ENCODE data around the gene APLN. TPM values are rescaled to one million over a fixed set of nuclear protein-coding genes. Genes with fewer than 3 reads are reported as not detected.

APLN gene
- polyA plus RNA-seq, 1 donor (not counting 4 experiments of a cell fraction or from before 2014, with no cell fraction given) = 1.8 TPM

- Histone ChIP-seq H3K27ac (ENCODE audit: control insufficient read depth, insufficient read depth, low read length) (peak overlapping the region; percentile 26), H3K36me3 (ENCODE audit: control insufficient read depth in 2 of 2, extremely low read depth in 1 of 2, insufficient read depth in 2 of 2, low read length in 2 of 2) (no peaks in the 10 kb centered on the region), H3K4me2 (ENCODE audit: control insufficient read depth, extremely low read depth, insufficient read depth, low read depth, low read length) (peak overlapping the region; percentile 16), H4K20me1 (ENCODE audit: control insufficient read depth, extremely low read depth, insufficient read depth, low read length) (no peaks in the 10 kb centered on the region), H3K9me3 (ENCODE audit: control insufficient read depth, low read depth, low read length) (no peaks in the 10 kb centered on the region), H3K4me1 (ENCODE audit: control insufficient read depth, extremely low read depth, insufficient read depth, low read length) (peaks cover 17% of the 10 kb centered on the region), H2AFZ (ENCODE audit: control insufficient read depth, low read length) (no peak overlapping the region), H3K27me3 (ENCODE audit: control insufficient read depth, extremely low read depth, insufficient read depth, low read length) (no peaks in the 10 kb centered on the region), H3K9ac (ENCODE audit: control insufficient read depth, extremely low read depth, insufficient read depth, low read length) (no peak overlapping the region), H3K4me3 (ENCODE audit: control insufficient read depth in 2 of 3, extremely low read depth in 1 of 3, insufficient read depth in 2 of 3, low read depth in 1 of 3, low read length in 3 of 3) (no peak overlapping the region), H3K79me2 (ENCODE audit: control insufficient read depth, insufficient read depth, low read length) (no peaks in the 10 kb centered on the region), H3K9me1 (ENCODE audit: control insufficient read depth, extremely low read depth, insufficient read depth, low read length) (no peaks in the 10 kb centered on the region)
- TF ChIP-seq EZH2 (IDR thresholded peaks at IDR 0.05; ENCODE audit: low read length) = no peak
- no peak for TF ChIP-seq CTCF (optimal IDR thresholded peaks at IDR 0.05 in 1 of 3, IDR thresholded peaks at IDR 0.05 in 1 of 3, conservative IDR thresholded peaks at IDR 0.05 in 1 of 3; ENCODE audit: extremely low read depth in 1 of 3, insufficient read depth in 2 of 3, low read length in 3 of 3)
- dilution Hi-C loops (cut with MboI; ENCODE audit: extremely low pct_ligation_motif_present, low sequenced_read_pairs) = no loop called here
- DNase-seq (ENCODE audit: low read depth, low spot score) (no peak), FAIRE-seq (no peak)
Measured at GRCh38 chrX:129599996-129600395, 54.8 kb downstream of the APLN start.

GRCh38 chrX:129599499-129599898, 55.3 kb downstream of the APLN start:
- DNase-seq (ENCODE audit: low read depth, low spot score) (peak; percentile 62), FAIRE-seq (peak; percentile 23)
- H3K27ac ChIP-seq (ENCODE audit: control insufficient read depth, insufficient read depth, low read length) = peak overlapping the region; percentile 26
- no peaks in the 10 kb centered on the region for H4K20me1 ChIP-seq (ENCODE audit: control insufficient read depth, extremely low read depth, insufficient read depth, low read length)
- H3K79me2 ChIP-seq (ENCODE audit: control insufficient read depth, insufficient read depth, low read length) = no peaks in the 10 kb centered on the region
- no peaks in the 10 kb centered on the region for H3K9me3 ChIP-seq (ENCODE audit: control insufficient read depth, low read depth, low read length)
- no peak overlapping the region for H3K9ac ChIP-seq (ENCODE audit: control insufficient read depth, extremely low read depth, insufficient read depth, low read length)
- no peaks in the 10 kb centered on the region for H3K9me1 ChIP-seq (ENCODE audit: control insufficient read depth, extremely low read depth, insufficient read depth, low read length)
- peak overlapping the region; percentile 16 for H3K4me2 ChIP-seq (ENCODE audit: control insufficient read depth, extremely low read depth, insufficient read depth, low read depth, low read length)
- dilution Hi-C loops (cut with MboI; ENCODE audit: extremely low pct_ligation_motif_present, low sequenced_read_pairs) = no loop called here
- TF ChIP-seq EZH2 (IDR thresholded peaks at IDR 0.05; ENCODE audit: low read length) (no peak), CTCF (optimal IDR thresholded peaks at IDR 0.05 in 1 of 3, IDR thresholded peaks at IDR 0.05 in 1 of 3, conservative IDR thresholded peaks at IDR 0.05 in 1 of 3; ENCODE audit: extremely low read depth in 1 of 3, insufficient read depth in 2 of 3, low read length in 3 of 3) (no peak)
- H3K4me3 ChIP-seq (ENCODE audit: control insufficient read depth in 2 of 3, extremely low read depth in 1 of 3, insufficient read depth in 2 of 3, low read depth in 1 of 3, low read length in 3 of 3) = no peak overlapping the region
- H3K4me1 ChIP-seq (ENCODE audit: control insufficient read depth, extremely low read depth, insufficient read depth, low read length) = peaks cover 14% of the 10 kb centered on the region
- H3K36me3 ChIP-seq (ENCODE audit: control insufficient read depth in 2 of 2, extremely low read depth in 1 of 2, insufficient read depth in 2 of 2, low read length in 2 of 2) = no peaks in the 10 kb centered on the region
- no peaks in the 10 kb centered on the region for H3K27me3 ChIP-seq (ENCODE audit: control insufficient read depth, extremely low read depth, insufficient read depth, low read length)
- peak overlapping the region; percentile 16 for H2AFZ ChIP-seq (ENCODE audit: control insufficient read depth, low read length)

Measured in keratinocyte (primary cell).